22Rv1 (cell line): ENCODE results near the gene CSGALNACT2.

ENCODE experiments used
- H3K27ac ChIP-seq: fragments of 450-650 bp; 2 replicates; pipeline ENCODE4 v1.5.1; 2017
- CTCF ChIP-seq: fragments of 450-650 bp; IDR thresholded peaks from 2 replicates; pipeline ENCODE4 v1.5.1; 2017; ENCODE audit warnings: mild to moderate bottlenecking
- ZFX ChIP-seq: fragments of 450-650 bp; IDR thresholded peaks from 2 replicates; pipeline ENCODE4 v1.6.1; 2017; ENCODE audit warnings: antibody characterized with exemption, borderline replicate concordance

CSGALNACT2 gene

GRCh38 chr10:43221419-43222209, 83.4 kb downstream of the CSGALNACT2 start:
- no peak overlapping the region for H3K27ac ChIP-seq
- TF ChIP-seq ZFX (no peak), CTCF (peak; percentile 30; the same call in 1 of the 2 replicates)

- no peak overlapping the region for H3K27ac ChIP-seq
- TF ChIP-seq ZFX (no peak), CTCF (no peak)
These were observed 84.0 kb downstream of the CSGALNACT2 start for GRCh38 chr10:43222210-43222720.

- TF ChIP-seq CTCF (no peak), ZFX (no peak)
- H3K27ac ChIP-seq = no peak overlapping the region
These were observed 84.8 kb downstream of the CSGALNACT2 start for GRCh38 chr10:43223056-43223455.

- no peak for TF ChIP-seq ZFX
- no peak for TF ChIP-seq CTCF
- no peak overlapping the region for H3K27ac ChIP-seq
These were observed 86.1 kb downstream of the CSGALNACT2 start for GRCh38 chr10:43224321-43224720.

- TF ChIP-seq ZFX (no peak), CTCF (no peak)
- H3K27ac ChIP-seq = no peak overlapping the region
These were observed 87.0 kb downstream of the CSGALNACT2 start for GRCh38 chr10:43225004-43225786.

- TF ChIP-seq ZFX = no peak
- TF ChIP-seq CTCF = no peak
- no peak overlapping the region for H3K27ac ChIP-seq
These were observed 87.5 kb downstream of the CSGALNACT2 start for GRCh38 chr10:43225787-43226153.

- TF ChIP-seq CTCF = no peak
- no peak for TF ChIP-seq ZFX
- H3K27ac ChIP-seq = no peak overlapping the region
These were observed 88.2 kb downstream of the CSGALNACT2 start for GRCh38 chr10:43226441-43226840.
